Stimulated activated CD4-positive, alpha-beta T cell treated with anti-CD3 and anti-CD28 coated beads, TNF-alpha, amount 100 ng/mL, for 1 hour (primary cell): ENCODE data around the gene TBCB.
"Not testable (repeated sequence)": the region's sequence is repeated elsewhere in the genome, so short reads cannot be mapped to it uniquely, and the experiment has no call there.

ENCODE experiments used
- DNase-seq, 3 donors: peaks; one replicate each; pipeline ENCODE4 v3.0.0-alpha.2; 2020; ENCODE audit warnings: low read depth in 3 of 3, low spot score in 1 of 3

The TBCB gene

GRCh38 chr19:36169084-36169760 lies 54.0 kb downstream of the TBCB start:
- DNase-seq: no peak

- DNase-seq: no peak
Observed at GRCh38 chr19:36172852-36173251, 57.6 kb downstream of the TBCB start.

DNA sequence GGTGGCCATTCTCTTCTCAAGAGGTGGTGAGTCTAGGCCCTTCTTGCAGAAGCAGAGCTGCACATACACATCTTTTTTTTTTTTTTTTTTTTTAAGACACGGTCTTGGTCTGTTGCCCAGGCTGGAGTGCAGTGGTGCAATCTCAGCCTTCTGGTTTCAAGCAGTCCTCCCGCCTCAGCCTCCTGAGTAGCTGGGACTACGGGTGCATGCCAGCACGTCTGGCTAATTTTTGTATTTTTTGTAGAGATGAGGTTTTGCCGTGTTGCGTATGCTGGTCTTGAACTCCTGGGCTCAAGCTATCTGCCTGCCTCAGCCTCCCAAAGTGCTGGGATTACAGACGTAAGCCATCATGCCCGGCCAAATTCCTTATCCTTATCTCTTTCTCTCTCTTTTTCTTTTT lies 58.6 kb downstream of the TBCB start:
- DNase-seq: not testable (repeated sequence)
